H1 (cell line): ENCODE results near the gene DIO3. TPM values are rescaled to one million over a fixed set of nuclear protein-coding genes. Genes with fewer than 3 reads are reported as not detected.

Experiments used
- CTCF ChIA-PET: fragments of 300-600 bp; sonication (Branson Sonifier 250); formaldehyde crosslinking; loops from one replicate; lab custom pipeline; 2021; ENCODE audit not compliant: partially characterized antibody; lab: Charles Lee
- POLR2A ChIA-PET: fragments of 300-600 bp; sonication (Branson Sonifier 250); formaldehyde crosslinking; loops from one replicate; lab custom pipeline; 2021; ENCODE audit warnings: inconsistent platforms; ENCODE audit not compliant: partially characterized antibody; lab: Charles Lee
- DNase-seq, 2 experiments: peaks; one replicate each; pipeline versions ENCODE4 v3.0.0 to v3.0.0-alpha.2; 2010 to 2022; ENCODE audit warnings: low spot score in 2 of 2, low read depth in 1 of 2, mixed read lengths in 1 of 2
- FAIRE-seq: peaks from 2 replicates; lab custom pipeline; 2011; peaks lifted over from hg19 to GRCh38; lab: Jason Lieb, UNC
- H2AFZ ChIP-seq: 2 replicates; pipeline ENCODE4 v1.8.1; 2012; ENCODE audit warnings: low read length, inconsistent platforms
- H2AK5ac ChIP-seq: 2 replicates; pipeline ENCODE4 v1.6.1; 2013; ENCODE audit warnings: low read depth, low read length
- H2BK120ac ChIP-seq: replicated peaks from 2 replicates; pipeline ENCODE3; 2013; ENCODE audit warnings: low read depth, low read length, inconsistent platforms
- H2BK12ac ChIP-seq: 2 replicates; pipeline ENCODE4 v1.6.1; 2013; ENCODE audit warnings: low read depth, low read length
- H2BK15ac ChIP-seq: 2 replicates; pipeline ENCODE4 v1.6.1; 2013; ENCODE audit warnings: low read length
- H2BK20ac ChIP-seq: 2 replicates; pipeline ENCODE4 v1.6.1; 2013; ENCODE audit warnings: low read length
- H2BK5ac ChIP-seq: 2 replicates; pipeline ENCODE4 v1.6.1; 2013; ENCODE audit warnings: low read depth, low read length
- H3K14ac ChIP-seq: 2 replicates; pipeline ENCODE4 v1.6.1; 2013; ENCODE audit warnings: inconsistent platforms; ENCODE audit not compliant: insufficient read length
- H3K18ac ChIP-seq: 2 replicates; pipeline ENCODE4 v1.6.1; 2013; ENCODE audit warnings: low read length; ENCODE audit errors: extremely low read depth
- H3K23ac ChIP-seq: 2 replicates; pipeline ENCODE4 v1.6.1; 2013; ENCODE audit warnings: inconsistent platforms; ENCODE audit not compliant: insufficient read length
- H3K23me2 ChIP-seq: 2 replicates; pipeline ENCODE4 v1.6.1; 2013; ENCODE audit warnings: low read depth, low read length
- H3K27ac ChIP-seq: 2 replicates; pipeline ENCODE4 v1.6.1; 2011; ENCODE audit warnings: low read depth, low read length, inconsistent platforms
- H3K27me3 ChIP-seq, 4 experiments: replicated peaks in 1 of 4; 1 replicate in 1 of 4; 2 replicates in 3 of 4; pipeline versions ENCODE4 v1.6.1 to v1.8.1; 2011 to 2013; ENCODE audit warnings: low read length in 3 of 4, mild to moderate bottlenecking in 3 of 4, inconsistent platforms in 2 of 4, mixed read lengths in 2 of 4, moderate library complexity in 1 of 4; ENCODE audit not compliant: control insufficient read depth in 3 of 4, insufficient read depth in 3 of 4; ENCODE audit errors: extremely low read depth in 1 of 4
- H3K36me3 ChIP-seq, 4 experiments: 2 replicates each; pipeline versions ENCODE4 v1.6.1 to v1.8.1; 2011 to 2013; ENCODE audit warnings: mild to moderate bottlenecking in 4 of 4, low read length in 3 of 4, moderate library complexity in 2 of 4, control low read depth in 1 of 4, inconsistent platforms in 1 of 4; ENCODE audit not compliant: insufficient read depth in 4 of 4, control insufficient read depth in 2 of 4
- H3K4ac ChIP-seq: replicated peaks from 2 replicates; pipeline ENCODE3; 2013; ENCODE audit warnings: low read length, low read depth, mixed read lengths, inconsistent platforms; ENCODE audit not compliant: insufficient read length
- H3K4me1 ChIP-seq, 4 experiments: replicated peaks in 1 of 4; 1 replicate in 1 of 4; 2 replicates in 3 of 4; pipeline versions ENCODE4 v1.6.1 to v1.8.1; 2011 to 2013; ENCODE audit warnings: low read length in 3 of 4, inconsistent platforms in 2 of 4, mixed read lengths in 1 of 4; ENCODE audit not compliant: insufficient read depth in 4 of 4, control insufficient read depth in 3 of 4
- H3K4me2 ChIP-seq, 2 experiments: 2 replicates each; pipeline versions ENCODE4 v1.6.1 to v1.8.1; 2011 to 2013; ENCODE audit warnings: low read depth in 2 of 2, low read length in 2 of 2, control low read depth in 1 of 2, inconsistent platforms in 1 of 2, mild to moderate bottlenecking in 1 of 2; ENCODE audit not compliant: insufficient read depth in 1 of 2
- H3K4me3 ChIP-seq, 4 experiments: fragments of 200-600, 300-600 bp in 1 of 4; sonication (generic), shearing (Covaris generic), sonication (Bioruptor Twin) in 1 of 4; 2 replicates each; pipeline versions ENCODE4 v1.5.1 to v1.8.1; 2011 to 2016; ENCODE audit warnings: low read length in 4 of 4, low read depth in 3 of 4, control low read depth in 2 of 4, inconsistent platforms in 2 of 4, mild to moderate bottlenecking in 2 of 4, mixed read lengths in 1 of 4, moderate library complexity in 1 of 4; ENCODE audit not compliant: insufficient read depth in 2 of 4; ENCODE audit errors: extremely low read depth in 1 of 4
- H3K56ac ChIP-seq: replicated peaks from 2 replicates; pipeline ENCODE3; 2013; ENCODE audit warnings: low read depth, mild to moderate bottlenecking, mixed read lengths, low read length, inconsistent platforms; ENCODE audit not compliant: insufficient read length
- H3K79me1 ChIP-seq: 2 replicates; pipeline ENCODE4 v1.6.1; 2013; ENCODE audit warnings: low read depth, low read length, control low read depth
- H3K79me2 ChIP-seq, 2 experiments: 2 replicates each; pipeline versions ENCODE4 v1.6.1 to v1.8.1; 2012 to 2013; ENCODE audit warnings: low read length in 2 of 2, mild to moderate bottlenecking in 2 of 2, inconsistent platforms in 1 of 2; ENCODE audit not compliant: insufficient read depth in 2 of 2, control insufficient read depth in 1 of 2
- H3K9ac ChIP-seq, 4 experiments: replicated peaks in 1 of 4; 1 replicate in 1 of 4; 2 replicates in 3 of 4; pipeline versions ENCODE4 v1.6.1 to v1.8.1; 2011 to 2013; ENCODE audit warnings: low read depth in 3 of 4, low read length in 3 of 4, control low read depth in 2 of 4, mild to moderate bottlenecking in 2 of 4, moderate library complexity in 2 of 4, inconsistent platforms in 1 of 4; ENCODE audit errors: extremely low read depth in 1 of 4
- H3K9me3 ChIP-seq, 2 experiments: 2 replicates each; pipeline versions ENCODE4 v1.6.1 to v1.8.1; 2012 to 2013; ENCODE audit warnings: mild to moderate bottlenecking in 2 of 2, moderate library complexity in 2 of 2, control low read depth in 1 of 2, inconsistent platforms in 1 of 2, low read depth in 1 of 2, low read length in 1 of 2, mixed read lengths in 1 of 2; ENCODE audit not compliant: insufficient read depth in 2 of 2
- H4K20me1 ChIP-seq, 2 experiments: replicated peaks in 1 of 2; 2 replicates each; pipeline versions ENCODE3 to v1.8.1; 2011 to 2013; ENCODE audit warnings: inconsistent platforms in 2 of 2, low read length in 2 of 2, mild to moderate bottlenecking in 1 of 2; ENCODE audit not compliant: insufficient read depth in 2 of 2, control insufficient read depth in 1 of 2
- H4K5ac ChIP-seq: 2 replicates; pipeline ENCODE4 v1.6.1; 2013; ENCODE audit warnings: low read length, low read depth, mixed read lengths, inconsistent platforms; ENCODE audit not compliant: insufficient read length
- H4K8ac ChIP-seq: 2 replicates; pipeline ENCODE4 v1.8.0; 2013; ENCODE audit warnings: mild to moderate bottlenecking, moderate library complexity, low read length, inconsistent platforms; ENCODE audit not compliant: insufficient read depth; ENCODE audit errors: extremely low read depth
- H4K91ac ChIP-seq: replicated peaks from 2 replicates; pipeline ENCODE3; 2013; ENCODE audit warnings: low read length, mixed read lengths, inconsistent platforms; ENCODE audit not compliant: insufficient read length
- ASH2L ChIP-seq: fragments of 200-600, 300-600 bp; sonication (generic); IDR thresholded peaks from one replicate; pipeline ENCODE4 v1.7.1; 2017; ENCODE audit warnings: low read length
- BCL11A ChIP-seq, 2 experiments: IDR thresholded peaks; one replicate each; pipeline ENCODE4 v1.6.1; 2011; ENCODE audit warnings: low read depth in 2 of 2, low read length in 2 of 2, mild to moderate bottlenecking in 2 of 2
- EGR1 ChIP-seq: IDR thresholded peaks from 2 replicates; pipeline ENCODE4 v1.6.1; 2011; ENCODE audit warnings: low read depth, low read length, borderline replicate concordance
- EP300 ChIP-seq, 2 experiments: IDR thresholded peaks; 1 replicate in 1 of 2; 2 replicates in 1 of 2; pipeline ENCODE4 v1.6.1; 2011 to 2012; ENCODE audit warnings: low read depth in 2 of 2, low read length in 2 of 2, mild to moderate bottlenecking in 2 of 2, borderline replicate concordance in 1 of 2, inconsistent platforms in 1 of 2, moderate library complexity in 1 of 2
- FOSL1 ChIP-seq: IDR thresholded peaks from 2 replicates; pipeline ENCODE4 v1.6.1; 2011; ENCODE audit warnings: mild to moderate bottlenecking, low read depth, low read length, moderate library complexity; ENCODE audit not compliant: insufficient read depth
- KDM4A ChIP-seq: IDR thresholded peaks from one replicate; pipeline ENCODE4 v1.7.1; 2012; ENCODE audit warnings: low read depth, mild to moderate bottlenecking, moderate library complexity, low read length, inconsistent platforms; ENCODE audit not compliant: severe bottlenecking
- WGBS, 2 experiments: shearing (Covaris generic) in 1 of 2; methylation state at CpG; one replicate each; pipeline versions ENCODE4 v1.1.6 to v1.1.7; 2013 to 2015; ENCODE audit warnings: low lambda C conversion rate in 2 of 2, mixed read lengths in 2 of 2, inconsistent platforms in 1 of 2, low coverage in 1 of 2, missing lambda C conversion rate in 1 of 2; ENCODE audit not compliant: insufficient replicate concordance in 2 of 2, insufficient coverage in 1 of 2, insufficient read length in 1 of 2; ENCODE audit errors: extremely low coverage in 1 of 2, missing lambda C conversion rate in 1 of 2; 5-methylcytosine and 5-hydroxymethylcytosine counted together
- polyA plus RNA-seq, 7 experiments: library from polyadenylated mRNA; depleted of rRNA in 3 of 7; stranded (reverse) in 5 of 7; unstranded in 2 of 7; fragments of >200 nt in 5 of 7; fragments of 200-250 nt in 2 of 7; gene quantifications; 1 replicate in 5 of 7; 2 replicates in 1 of 7; 4 replicates in 1 of 7; pipeline versions ENCODE4 v1.2.1 to v1.2.3, GENCODE V29; 2011 to 2013; ENCODE audit warnings: missing spikeins in 2 of 7, mixed read lengths in 2 of 7
- total RNA-seq: library from RNA; stranded (reverse); fragmentation: NEBNext Ultra II Directional; extraction: Animal tissue kit (Norgen Biotek cat#: 25700); gene quantifications from 2 replicates; pipeline ENCODE4 v1.2.1, GENCODE V29; 2021

The DIO3 gene
- total and polyA plus RNA-seq, 2 of the 8 experiments (the other 6 are each of a cell fraction or from before 2014, with no cell fraction given), result 0.17 to 0.19 TPM

DNA sequence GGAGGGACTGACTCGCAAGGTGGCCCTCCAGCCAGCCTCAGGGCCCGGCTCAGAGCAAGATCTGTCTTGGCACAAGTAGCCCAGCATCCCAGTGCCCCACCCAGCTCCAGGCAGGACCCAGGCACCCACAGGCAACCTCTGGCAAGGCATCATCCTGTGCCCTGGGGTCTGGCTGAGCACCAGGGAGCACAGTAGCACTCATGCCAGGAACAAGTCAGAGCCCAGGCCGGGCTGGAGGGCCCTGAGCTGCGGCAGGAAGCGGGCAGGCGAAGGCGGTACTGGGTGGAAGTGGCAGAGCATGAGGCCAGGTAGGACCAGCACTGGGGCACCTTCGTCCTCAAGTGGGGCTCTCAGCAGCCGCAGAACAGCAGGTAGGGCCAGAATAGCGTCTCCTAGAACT is 5.2 kb upstream of the DIO3 start:
- no peak overlapping the region for H2BK15ac ChIP-seq
- no peak overlapping the region for H3K4ac ChIP-seq
- no peak overlapping the region for H2BK5ac ChIP-seq
- H3K4me3 ChIP-seq, result no peak overlapping the region
- DNase-seq (no peak), FAIRE-seq (no peak)
- no peak overlapping the region for H3K27ac ChIP-seq
- no peak overlapping the region for H4K91ac ChIP-seq
- no peak overlapping the region for H3K4me2 ChIP-seq
- H3K36me3 ChIP-seq, result no peaks in the 10 kb centered on the region
- no peak overlapping the region for H2BK20ac ChIP-seq
- no peak overlapping the region for H3K9ac ChIP-seq
- H3K4me1 ChIP-seq, result peaks cover 0 to 5% (median 2%) of the 10 kb centered on the region in 4 experiments; a peak in 1 of 7 replicates
- no peak overlapping the region for H3K18ac ChIP-seq
- no peak overlapping the region for H4K8ac ChIP-seq
- TF ChIP-seq EP300 (IDR thresholded peaks at IDR 0.05; ENCODE audit: borderline replicate concordance in 1 of 2, low read depth in 2 of 2, low read length in 2 of 2) (no peak), KDM4A (no peak), EGR1 (no peak), BCL11A (IDR thresholded peaks at IDR 0.05; ENCODE audit: low read depth in 2 of 2, low read length in 2 of 2) (no peak), ASH2L (no peak), FOSL1 (no peak)
- no peak overlapping the region for H2AFZ ChIP-seq
- H3K23ac ChIP-seq, result no peak overlapping the region
- peaks cover 12% of the 10 kb centered on the region; the same call in 1 of the 2 replicates for H3K23me2 ChIP-seq
- peaks cover 4% of the 10 kb centered on the region in 2 experiments for H4K20me1 ChIP-seq
- H3K14ac ChIP-seq, result no peak overlapping the region
- no peak overlapping the region for H4K5ac ChIP-seq
- H3K79me1 ChIP-seq, result no peaks in the 10 kb centered on the region
- H2BK12ac ChIP-seq, result no peak overlapping the region
- CTCF ChIA-PET, result no interaction called here
- H3K79me2 ChIP-seq, result no peaks in the 10 kb centered on the region
- peaks cover 31 to 43% (median 42%) of the 10 kb centered on the region in 4 experiments for H3K27me3 ChIP-seq
- H2AK5ac ChIP-seq, result no peak overlapping the region
- H3K9me3 ChIP-seq, result no peaks in the 10 kb centered on the region
- no peak overlapping the region for H3K56ac ChIP-seq
- 92% methylated on average over 10 of the region's 10 CpGs; no CpG with 5 or more reads in 1 of the 2 experiments for WGBS, 2 experiments
- H2BK120ac ChIP-seq, result no peak overlapping the region
- POLR2A ChIA-PET, result no interaction called here
